Activated CD4-positive, alpha-beta T cell treated with anti-CD3 and anti-CD28 coated beads, Interleukin-2, amount 10 ng/mL, durations not matched to agents 24 days and 14 days (primary cell): Measurements from ENCODE around the gene ABLIM2. TPM values are rescaled to one million over a fixed set of nuclear protein-coding genes. Genes with fewer than 3 reads are reported as not detected.
"Not testable (repeated sequence)": the region's sequence is repeated elsewhere in the genome, so short reads cannot be mapped to it uniquely, and the experiment has no call there.

Experiments used
- DNase-seq: peaks from one replicate; pipeline ENCODE4 v3.0.0; 2022
- H3K27ac Mint-ChIP-seq: one replicate; pipeline ENCODE4 v1.8.0; 2022; ENCODE audit warnings: mild to moderate bottlenecking, mixed read lengths
- H3K27me3 Mint-ChIP-seq: one replicate; pipeline ENCODE4 v1.8.0; 2022; ENCODE audit warnings: mixed read lengths
- H3K36me3 Mint-ChIP-seq: one replicate; pipeline ENCODE4 v1.8.0; 2022; ENCODE audit warnings: low read depth, mild to moderate bottlenecking, mixed read lengths
- H3K4me1 Mint-ChIP-seq: one replicate; pipeline ENCODE4 v1.8.0; 2021; ENCODE audit warnings: mixed read lengths
- H3K4me3 Mint-ChIP-seq: one replicate; pipeline ENCODE4 v1.8.0; 2022; ENCODE audit warnings: mild to moderate bottlenecking, moderate library complexity, mixed read lengths
- H3K9me3 Mint-ChIP-seq: one replicate; pipeline ENCODE4 v1.8.0; 2021; ENCODE audit warnings: mixed read lengths
- intact Hi-C: fragments of 100-400 bp; cut with micrococcal nuclease; formaldehyde crosslinking; loops from one replicate; pipeline ENCODE4 v1.15.1; 2023
- total RNA-seq: library from RNA; stranded (reverse); gene quantifications from 2 replicates; pipeline ENCODE4 v1.2.3, GENCODE V29; 2022

The ABLIM2 gene
- total RNA-seq, 1 donor from 2014 or later, result 0.63 TPM

GRCh38 chr4:7918187-7918586, 240.4 kb downstream of the ABLIM2 start:
- not testable (repeated sequence) for H3K36me3 Mint-ChIP-seq

GRCh38 chr4:7917669-7918068, 240.9 kb downstream of the ABLIM2 start:
- Mint-ChIP-seq H3K36me3 (peaks cover 2% of the 10 kb centered on the region), H3K27ac (no peak overlapping the region), H3K27me3 (no peaks in the 10 kb centered on the region), H3K4me1 (peaks cover 12% of the 10 kb centered on the region), H3K4me3 (no peak overlapping the region), H3K9me3 (no peaks in the 10 kb centered on the region)
- intact Hi-C loops, result no loop called here
- no peak for DNase-seq

More at GRCh38 chr4:7918187-7918586, 240.4 kb downstream of the ABLIM2 start:
- H3K27ac Mint-ChIP-seq, H3K9me3 Mint-ChIP-seq, H3K27me3 Mint-ChIP-seq, DNase-seq, intact Hi-C loops, H3K4me3 Mint-ChIP-seq: not testable (repeated sequence)
- peaks cover 12% of the 10 kb centered on the region for H3K4me1 Mint-ChIP-seq

GRCh38 chr4:7915875-7916242, 242.8 kb downstream of the ABLIM2 start:
- Mint-ChIP-seq H3K4me3 (no peak overlapping the region), H3K36me3 (peaks cover 2% of the 10 kb centered on the region), H3K9me3 (no peaks in the 10 kb centered on the region), H3K27me3 (no peaks in the 10 kb centered on the region), H3K27ac (no peak overlapping the region), H3K4me1 (peaks cover 12% of the 10 kb centered on the region)
- intact Hi-C loops, result no loop called here
- no peak for DNase-seq

Other genes with a start within 250 kb of the ABLIM2 start
- gene AFAP1, start 219.0 kb downstream of the ABLIM2 start, total RNA-seq, result 37.6 and 40.8 TPM in 2 replicates
- 16.0 and 20.9 TPM in 2 replicates for gene SH3TC1, start 40.5 kb upstream of the ABLIM2 start, total RNA-seq
- gene HTRA3, start 110.9 kb upstream of the ABLIM2 start, total RNA-seq, result 0.12 TPM in 1 of 2 replicates, not detected in the other